GM23338 (cell line): ENCODE measurements around the gene FAM171A1. TPM values are rescaled to one million over a fixed set of nuclear protein-coding genes. Genes with fewer than 3 reads are reported as not detected.

Experiments used
- ATAC-seq: fragments of 200-7000 bp; cut with Tn5 transposase; 3 replicates; pipeline ENCODE4 v1.9.1; 2020
- DNase-seq: peaks from one replicate; pipeline ENCODE4 v3.0.0-alpha.2; 2015; ENCODE audit warnings: low spot score
- H2AFZ ChIP-seq: fragments of 200-600 bp; sonication (generic); 2 replicates; pipeline ENCODE4 v1.8.0; 2016; ENCODE audit warnings: antibody characterized with exemption, mild to moderate bottlenecking, moderate library complexity
- H3F3A ChIP-seq: fragments of 200-600 bp; sonication (generic); replicated peaks from 2 replicates; pipeline ENCODE4 v1.8.0; 2017; ENCODE audit warnings: antibody characterized with exemption, mixed run types, low read depth
- H3K27ac ChIP-seq: fragments of 200-600 bp; sonication (generic); 2 replicates; pipeline ENCODE4 v1.6.1; 2016; ENCODE audit warnings: low read depth
- H3K27me3 ChIP-seq: fragments of 200-600 bp; sonication (generic); 2 replicates; pipeline ENCODE4 v1.8.0; 2016; ENCODE audit warnings: mild to moderate bottlenecking, mixed run types, moderate library complexity; ENCODE audit not compliant: insufficient read depth
- H3K36me3 ChIP-seq: fragments of 200-600 bp; sonication (generic); 2 replicates; pipeline ENCODE4 v1.8.0; 2016; ENCODE audit warnings: mild to moderate bottlenecking; ENCODE audit not compliant: insufficient read depth
- H3K4me1 ChIP-seq: fragments of 200-600 bp; sonication (generic); 2 replicates; pipeline ENCODE4 v1.8.0; 2016; ENCODE audit warnings: mild to moderate bottlenecking, moderate library complexity; ENCODE audit not compliant: insufficient read depth
- H3K4me2 ChIP-seq: fragments of 200-600 bp; sonication (generic); 2 replicates; pipeline ENCODE4 v1.7.1; 2017; ENCODE audit warnings: mixed run types
- H3K4me3 ChIP-seq: fragments of 200-600 bp; sonication (generic); 2 replicates; pipeline ENCODE4 v1.6.1; 2016; ENCODE audit warnings: mixed run types
- H3K79me2 ChIP-seq: fragments of 200-600 bp; sonication (generic); replicated peaks from 2 replicates; pipeline ENCODE4 v1.8.0; 2017; ENCODE audit warnings: mild to moderate bottlenecking; ENCODE audit not compliant: insufficient read depth
- H3K9me2 ChIP-seq: fragments of 200-600 bp; sonication (generic); 2 replicates; pipeline ENCODE4 v1.8.0; 2017; ENCODE audit not compliant: insufficient read depth
- H4K20me1 ChIP-seq: fragments of 200-600 bp; sonication (generic); replicated peaks from 2 replicates; pipeline ENCODE4 v1.8.0; 2017; ENCODE audit warnings: mild to moderate bottlenecking; ENCODE audit not compliant: insufficient read depth
- H3K27ac Mint-ChIP-seq: 2 replicates; pipeline ENCODE4 v1.8.0; 2020; ENCODE audit warnings: inconsistent platforms, mild to moderate bottlenecking, moderate library complexity, mixed read lengths
- H3K27me3 Mint-ChIP-seq: 3 replicates; pipeline ENCODE4 v1.8.0; 2022; ENCODE audit warnings: low read depth, mild to moderate bottlenecking, moderate library complexity, mixed read lengths, inconsistent platforms; ENCODE audit not compliant: insufficient read depth, poor library complexity
- H3K36me3 Mint-ChIP-seq: 3 replicates; pipeline ENCODE4 v1.8.0; 2021; ENCODE audit warnings: low read depth, mild to moderate bottlenecking, inconsistent platforms, moderate library complexity, mixed read lengths
- H3K4me1 Mint-ChIP-seq: 3 replicates; pipeline ENCODE4 v1.8.0; 2020; ENCODE audit warnings: mild to moderate bottlenecking, inconsistent platforms, mixed read lengths
- H3K4me3 Mint-ChIP-seq: 3 replicates; pipeline ENCODE4 v1.8.0; 2021; ENCODE audit warnings: moderate library complexity, mild to moderate bottlenecking, inconsistent platforms, mixed read lengths
- H3K9me3 Mint-ChIP-seq: 3 replicates; pipeline ENCODE4 v1.8.0; 2020; ENCODE audit warnings: moderate library complexity, mild to moderate bottlenecking, inconsistent platforms, mixed read lengths
- CREB1 ChIP-seq: fragments of 250-450 bp; sonication (Bioruptor Pico); IDR thresholded peaks from 2 replicates; pipeline ENCODE4 v1.5.0; 2020; ENCODE audit warnings: low read depth, mild to moderate bottlenecking, moderate library complexity
- CTCF ChIP-seq, 2 experiments: fragments of 200-600 bp in 1 of 2; sonication (generic) in 1 of 2; conservative IDR thresholded peaks; 2 replicates each; pipeline versions ENCODE4 v1.5.1 to v1.6.1; 2016 to 2017; ENCODE audit warnings: antibody characterized with exemption in 2 of 2, low read depth in 2 of 2, mild to moderate bottlenecking in 2 of 2, moderate library complexity in 1 of 2
- ETS1 ChIP-seq: IDR thresholded peaks from 2 replicates; pipeline ENCODE4 v1.6.1; 2016; ENCODE audit warnings: antibody characterized with exemption
- JUNB ChIP-seq: IDR thresholded peaks from one replicate; pipeline ENCODE4 v1.6.1; 2016; ENCODE audit warnings: antibody characterized with exemption; ENCODE audit not compliant: unreplicated experiment
- NANOG ChIP-seq: IDR thresholded peaks from 2 replicates; pipeline ENCODE4 v1.6.1; 2016; ENCODE audit warnings: antibody characterized with exemption, borderline replicate concordance
- POLR2AphosphoS5 ChIP-seq: IDR thresholded peaks from 2 replicates; pipeline ENCODE4 v1.6.1; 2016; ENCODE audit warnings: antibody characterized with exemption, low read depth
- STAT1 ChIP-seq: IDR thresholded peaks from one replicate; pipeline ENCODE4 v1.6.1; 2016; ENCODE audit warnings: antibody characterized with exemption; ENCODE audit not compliant: unreplicated experiment
- polyA plus RNA-seq: library from polyadenylated mRNA; unstranded; fragments of >200 nt; fragmentation: Nextera tagmentation; extraction: Ambion mirVana; gene quantifications from 2 replicates; pipeline ENCODE4 v1.2.1, GENCODE V29; 2016
- total RNA-seq: library from RNA; depleted of rRNA; stranded (reverse); fragments of >200 nt; shearing (Covaris generic); gene quantifications from 2 replicates; pipeline ENCODE4 v1.2.3, GENCODE V29; 2014

Gene FAM171A1
- total and polyA plus RNA-seq, 2 experiments from 2014 or later = 11.3 to 32.2 TPM

- Histone ChIP-seq H3K27me3 (no peaks in the 10 kb centered on the region), H3K4me2 (no peak overlapping the region), H3K79me2 (peaks cover 76% of the 10 kb centered on the region), H3K27ac (no peak overlapping the region), H3K4me3 (no peak overlapping the region), H3K9me2 (peaks cover 3% of the 10 kb centered on the region; the same call in 1 of the 2 replicates), H3F3A (no peaks in the 10 kb centered on the region), H2AFZ (no peak overlapping the region), H3K36me3 (no peaks in the 10 kb centered on the region; the same call in 1 of the 2 replicates), H4K20me1 (peaks cover 12% of the 10 kb centered on the region; the same call in 1 of the 2 replicates), H3K4me1 (peaks cover 8% of the 10 kb centered on the region)
- no peak overlapping the region for H3K4me3 Mint-ChIP-seq
- DNase-seq (no peak), ATAC-seq (no peak)
- peaks cover 14% of the 10 kb centered on the region; the same call in 2 of the 3 replicates for H3K36me3 Mint-ChIP-seq
- H3K27me3 Mint-ChIP-seq = no peaks in the 10 kb centered on the region
- H3K9me3 Mint-ChIP-seq = peaks cover 3% of the 10 kb centered on the region; the same call in 1 of the 3 replicates
- peaks cover 14% of the 10 kb centered on the region; the same call in 2 of the 3 replicates for H3K4me1 Mint-ChIP-seq
- no peak overlapping the region for H3K27ac Mint-ChIP-seq
- TF ChIP-seq STAT1 (no peak), JUNB (no peak), POLR2AphosphoS5 (no peak)
Measured at GRCh38 chr10:15363031-15363430, 8.1 kb downstream of the FAM171A1 start.

GRCh38 chr10:15361131-15361530, 10.0 kb downstream of the FAM171A1 start:
- Histone ChIP-seq H4K20me1 (peaks cover 10% of the 10 kb centered on the region), H3K79me2 (peaks cover 73% of the 10 kb centered on the region), H3F3A (no peaks in the 10 kb centered on the region), H3K4me1 (peaks cover 8% of the 10 kb centered on the region), H3K4me3 (no peak overlapping the region), H2AFZ (no peak overlapping the region), H3K27ac (no peak overlapping the region), H3K4me2 (no peak overlapping the region), H3K36me3 (no peaks in the 10 kb centered on the region), H3K27me3 (no peaks in the 10 kb centered on the region), H3K9me2 (peaks cover 3% of the 10 kb centered on the region; the same call in 1 of the 2 replicates)
- no peak for ATAC-seq
- Mint-ChIP-seq H3K9me3 (peaks cover 3% of the 10 kb centered on the region; the same call in 1 of the 3 replicates), H3K4me1 (peaks cover 11% of the 10 kb centered on the region; the same call in 2 of the 3 replicates), H3K27ac (no peak overlapping the region), H3K36me3 (peaks cover 14% of the 10 kb centered on the region; the same call in 2 of the 3 replicates), H3K4me3 (no peak overlapping the region), H3K27me3 (no peaks in the 10 kb centered on the region)
- DNase-seq = no peak
- TF ChIP-seq CREB1 = no peak
- TF ChIP-seq ETS1 = no peak
- no peak for TF ChIP-seq NANOG
- TF ChIP-seq JUNB = no peak
- TF ChIP-seq POLR2AphosphoS5 = no peak

DNA sequence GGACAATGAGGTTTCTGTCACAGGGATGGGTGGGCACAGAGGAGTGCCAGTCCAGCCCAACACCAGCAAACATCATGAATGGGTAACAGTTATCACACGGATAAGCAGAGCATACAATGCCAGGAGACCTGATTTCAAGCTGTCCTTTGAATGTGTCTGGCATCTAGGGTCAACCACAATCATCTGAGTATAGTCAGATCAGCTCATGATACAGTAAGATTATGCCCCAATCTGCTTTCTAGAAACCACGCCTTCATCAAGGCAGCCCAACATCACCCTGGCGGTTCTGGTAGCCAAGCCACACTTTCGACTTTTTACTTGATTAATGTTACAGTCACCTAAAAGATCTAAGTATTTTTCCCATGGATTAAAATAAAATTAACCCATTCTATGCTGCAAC, 10.5 kb downstream of the FAM171A1 start:
- Mint-ChIP-seq H3K4me3 (no peak overlapping the region), H3K9me3 (peaks cover 3% of the 10 kb centered on the region; the same call in 1 of the 3 replicates), H3K4me1 (peaks cover 11% of the 10 kb centered on the region; the same call in 2 of the 3 replicates), H3K36me3 (peaks cover 14% of the 10 kb centered on the region; the same call in 2 of the 3 replicates), H3K27me3 (no peaks in the 10 kb centered on the region), H3K27ac (no peak overlapping the region)
- Histone ChIP-seq H3K36me3 (no peaks in the 10 kb centered on the region), H4K20me1 (peaks cover 10% of the 10 kb centered on the region), H3F3A (no peaks in the 10 kb centered on the region), H3K4me2 (no peak overlapping the region), H3K79me2 (peaks cover 75% of the 10 kb centered on the region), H3K9me2 (peaks cover 3% of the 10 kb centered on the region; the same call in 1 of the 2 replicates), H3K4me3 (no peak overlapping the region), H3K27ac (no peak overlapping the region), H3K4me1 (peaks cover 8% of the 10 kb centered on the region), H2AFZ (no peak overlapping the region), H3K27me3 (no peaks in the 10 kb centered on the region)
- ATAC-seq = no peak
- DNase-seq = no peak
- TF ChIP-seq CTCF (conservative IDR thresholded peaks at IDR 0.05; ENCODE audit: low read depth in 2 of 2) (no peak), POLR2AphosphoS5 (no peak)
